Ovary (tissue), 9 donors: ENCODE results near the gene RIPOR3. TPM values are rescaled to one million over a fixed set of nuclear protein-coding genes. Genes with fewer than 3 reads are reported as not detected.

Source experiments
- DNase-seq, 5 donors: peaks; one replicate each; pipeline ENCODE4 v3.0.0-alpha.2; 2019 to 2020
- H3K27ac ChIP-seq, 2 donors: fragments of 200-600 bp; one replicate each; pipeline versions ENCODE4 v1.5.1 to v1.8.0; 2019 to 2022
- H3K27me3 ChIP-seq: fragments of 200-600 bp; one replicate; pipeline ENCODE4 v1.8.0; 2022
- H3K36me3 ChIP-seq: fragments of 200-600 bp; sonication (generic); one replicate; pipeline ENCODE4 v1.5.1; 2019
- H3K4me1 ChIP-seq: one replicate; pipeline ENCODE4 v1.8.1; 2013; ENCODE audit warnings: mild to moderate bottlenecking, moderate library complexity; ENCODE audit not compliant: insufficient read depth
- H3K4me3 ChIP-seq: fragments of 200-600 bp; sonication (generic); one replicate; pipeline ENCODE4 v1.5.1; 2017
- H3K9me3 ChIP-seq, 2 donors: fragments of 200-600 bp in 1 of 2; sonication (generic) in 1 of 2; one replicate each; pipeline versions ENCODE4 v1.5.1 to v1.8.1; 2013 to 2019; ENCODE audit warnings: mild to moderate bottlenecking in 1 of 2, moderate library complexity in 1 of 2
- EP300 ChIP-seq: sonication (generic); formaldehyde crosslinking; IDR thresholded peaks from one replicate; pipeline ENCODE4 v1.6.1; 2017; ENCODE audit warnings: antibody characterized with exemption
- POLR2A ChIP-seq: fragments of 450-650 bp; IDR thresholded peaks from one replicate; pipeline ENCODE4 v1.6.1; 2017; ENCODE audit warnings: antibody characterized with exemption, mild to moderate bottlenecking, moderate library complexity
- WGBS, 3 donors: extraction: QIAGEN DNeasy Blood & Tissue Kit in 1 of 3; methylation state at CpG; one replicate each; pipeline versions ENCODE4 v1.1.5 to v1.1.7; 2013 to 2017; 5-methylcytosine and 5-hydroxymethylcytosine counted together
- intact Hi-C, 4 donors: fragments of 100-400 bp; cut with DNase I; formaldehyde crosslinking; loops; one replicate each; pipeline versions ENCODE4 v1.11.0 to v1.15.1; 2022 to 2023
- polyA plus RNA-seq, 2 donors: library from polyadenylated mRNA; stranded (reverse); fragments of 200-250 nt in 1 of 2; fragments of 350-450 nt in 1 of 2; fragmentation: Illumina TruSeq in 1 of 2; extraction: RNeasy Lipid Tissue Mini Kit (QIAGEN cat#74804) in 1 of 2; gene quantifications; one replicate each; pipeline ENCODE4 v1.2.3, GENCODE V29; 2013 to 2014
- total RNA-seq, 7 donors: library from RNA; depleted of rRNA in 2 of 7; stranded (reverse); fragments of >200 nt in 2 of 7; fragmentation: NEBNext Ultra II Directional in 3 of 7; extraction: Animal tissue kit (Norgen Biotek cat#: 25700) in 3 of 7; gene quantifications; one replicate each; pipeline versions ENCODE4 v1.1.0 to v1.2.4, GENCODE V29; 2016 to 2023
- TF ChIP-seq, protein P1 (sequence below), 3 donors: fragments of 450-650 bp in 2 of 3; fragments of 200-600 bp in 1 of 3; IDR thresholded peaks; one replicate each; pipeline versions ENCODE4 v1.5.1 to v1.8.0; 2016 to 2022; ENCODE audit warnings: antibody characterized with exemption in 3 of 3, mild to moderate bottlenecking in 1 of 3
- donor health status: DM: no; HTN: no; CAD: no; lungs with moderate emphysema.
- donor health status: DM: no; HTN: no; CAD: no.
- donor health status: Bipolar disorder and iron deficiency.
- donor health status: DM: yes; HTN: yes; CAD: no.
- donor health status: DM: no; HTN: no; CAD: no.
- donor health status: DM: yes; HTN: yes; CAD: no.

Gene RIPOR3
- total and polyA plus RNA-seq, 9 donors = 1.3 to 22.7 (median 8.0) TPM

DNA sequence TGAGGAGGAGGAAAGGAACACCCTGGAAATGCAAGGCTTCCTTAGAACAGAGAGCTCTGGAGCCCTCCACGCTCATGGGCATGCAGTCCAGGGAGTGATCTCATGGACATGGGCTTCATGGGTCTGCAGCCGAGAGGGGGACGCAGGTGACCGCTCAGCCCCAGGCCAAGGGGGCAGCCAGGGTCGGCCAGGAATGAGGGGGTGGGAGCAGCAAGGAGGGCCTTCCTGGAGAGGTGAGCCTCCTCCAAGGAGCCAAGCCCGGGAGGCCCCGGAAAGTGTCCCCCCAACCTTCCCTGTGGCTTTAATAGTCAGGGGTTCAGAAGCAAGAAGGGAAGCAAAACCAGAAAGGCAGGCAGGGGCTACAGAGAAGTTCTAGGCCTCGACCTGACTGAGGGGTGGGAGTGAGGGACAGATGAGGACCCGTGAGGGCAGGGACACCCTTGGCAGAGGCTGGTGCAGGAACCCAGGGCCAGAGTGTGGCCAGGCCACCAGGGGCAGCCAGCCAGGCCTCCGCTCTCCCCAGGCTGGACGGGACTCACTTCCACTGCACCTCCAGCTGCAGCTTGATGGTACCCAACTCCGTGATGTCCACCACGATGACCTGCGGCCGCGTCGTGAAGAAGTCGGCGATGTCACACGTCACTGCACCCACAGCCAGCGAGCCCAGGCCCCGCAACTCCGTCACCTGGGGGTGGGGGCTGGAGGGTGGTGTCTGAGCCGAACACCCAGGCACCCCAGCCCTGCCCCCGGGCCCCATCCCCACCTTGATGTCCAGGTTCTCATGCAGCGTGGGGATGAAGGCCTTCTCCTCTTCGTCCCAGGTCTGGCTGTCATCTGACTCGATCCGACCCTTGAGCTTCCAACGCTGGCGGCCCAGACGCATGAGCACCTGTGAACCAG is 83.2 kb downstream of the RIPOR3 start:
- Histone ChIP-seq H3K27me3 (no peaks in the 10 kb centered on the region), H3K4me1 (peaks cover 2% of the 10 kb centered on the region), H3K27ac (no peak overlapping the region), H3K36me3 (no peaks in the 10 kb centered on the region), H3K9me3 (no peaks in the 10 kb centered on the region), H3K4me3 (no peak overlapping the region)
- TF ChIP-seq EP300 (no peak), POLR2A (no peak)
- TF ChIP-seq, protein P1, sequence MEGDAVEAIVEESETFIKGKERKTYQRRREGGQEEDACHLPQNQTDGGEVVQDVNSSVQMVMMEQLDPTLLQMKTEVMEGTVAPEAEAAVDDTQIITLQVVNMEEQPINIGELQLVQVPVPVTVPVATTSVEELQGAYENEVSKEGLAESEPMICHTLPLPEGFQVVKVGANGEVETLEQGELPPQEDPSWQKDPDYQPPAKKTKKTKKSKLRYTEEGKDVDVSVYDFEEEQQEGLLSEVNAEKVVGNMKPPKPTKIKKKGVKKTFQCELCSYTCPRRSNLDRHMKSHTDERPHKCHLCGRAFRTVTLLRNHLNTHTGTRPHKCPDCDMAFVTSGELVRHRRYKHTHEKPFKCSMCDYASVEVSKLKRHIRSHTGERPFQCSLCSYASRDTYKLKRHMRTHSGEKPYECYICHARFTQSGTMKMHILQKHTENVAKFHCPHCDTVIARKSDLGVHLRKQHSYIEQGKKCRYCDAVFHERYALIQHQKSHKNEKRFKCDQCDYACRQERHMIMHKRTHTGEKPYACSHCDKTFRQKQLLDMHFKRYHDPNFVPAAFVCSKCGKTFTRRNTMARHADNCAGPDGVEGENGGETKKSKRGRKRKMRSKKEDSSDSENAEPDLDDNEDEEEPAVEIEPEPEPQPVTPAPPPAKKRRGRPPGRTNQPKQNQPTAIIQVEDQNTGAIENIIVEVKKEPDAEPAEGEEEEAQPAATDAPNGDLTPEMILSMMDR (IDR thresholded peaks at IDR 0.05) = no peak
- 90 to 91% (median 91%) methylated on average over 30 to 32 of the region's 32 CpGs for WGBS, 3 donors
- intact Hi-C loops = no loop called here
- DNase-seq = no peak

DNA sequence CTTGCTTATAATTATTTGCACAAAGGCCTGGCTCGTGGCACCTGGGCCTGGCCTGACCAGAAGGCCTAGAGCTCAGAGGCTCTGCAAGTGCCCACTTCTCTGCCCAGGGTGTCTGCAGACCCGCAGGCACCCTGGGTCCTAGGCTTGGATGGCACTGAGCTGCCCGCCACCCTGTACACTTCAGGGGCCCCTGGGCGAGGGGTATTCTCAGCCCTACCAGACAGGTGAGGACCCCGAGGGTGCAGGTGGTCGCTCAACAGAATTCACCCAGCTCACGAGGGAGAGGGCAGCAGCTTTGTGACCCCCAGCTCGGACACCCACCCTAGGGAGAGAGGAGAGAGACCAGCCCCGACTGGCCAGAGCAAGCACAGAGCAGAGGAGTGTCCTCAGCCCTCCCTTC is 83.9 kb downstream of the RIPOR3 start:
- WGBS, 3 donors = 86 to 91% (median 91%) methylated on average over 9 of the region's 9 CpGs
- Histone ChIP-seq H3K27ac (no peak overlapping the region), H3K4me3 (no peak overlapping the region), H3K27me3 (no peaks in the 10 kb centered on the region), H3K9me3 (no peaks in the 10 kb centered on the region), H3K36me3 (no peaks in the 10 kb centered on the region), H3K4me1 (peaks cover 2% of the 10 kb centered on the region)
- intact Hi-C loops = no loop called here
- TF ChIP-seq, protein P1 (IDR thresholded peaks at IDR 0.05) = no peak
- TF ChIP-seq POLR2A (no peak), EP300 (no peak)
- DNase-seq = no peak

DNA sequence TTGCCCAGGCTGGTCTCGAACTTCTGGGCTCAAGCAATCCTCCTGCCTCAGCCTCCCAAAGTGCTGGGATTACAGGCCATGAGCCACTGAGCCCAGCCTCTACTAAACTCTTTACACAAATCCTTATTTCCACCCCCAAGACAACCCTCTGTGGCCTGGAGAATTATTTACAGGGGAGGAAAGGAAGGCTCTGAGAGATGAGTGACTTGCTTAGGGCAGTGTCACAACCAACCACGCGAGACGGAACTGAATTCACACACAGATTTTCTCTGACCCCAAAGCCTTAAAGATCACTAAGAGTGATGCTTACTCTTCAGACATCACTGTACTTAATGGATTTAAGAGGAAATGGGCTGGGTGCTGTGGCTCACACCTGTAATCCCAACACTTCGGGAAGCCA is 86.2 kb downstream of the RIPOR3 start:
- H3K36me3 ChIP-seq = no peaks in the 10 kb centered on the region
- WGBS, 3 donors = 93 to 96% (median 95%) methylated on average over 5 of the region's 5 CpGs
- DNase-seq = no peak
- no peak overlapping the region for H3K4me3 ChIP-seq
- H3K27ac ChIP-seq = no peak overlapping the region
- H3K4me1 ChIP-seq = no peaks in the 10 kb centered on the region
- intact Hi-C loops = no loop called here
- no peak for TF ChIP-seq POLR2A
- TF ChIP-seq, protein P1 (IDR thresholded peaks at IDR 0.05) = no peak
- TF ChIP-seq EP300 = no peak
- H3K9me3 ChIP-seq = no peaks in the 10 kb centered on the region
- no peaks in the 10 kb centered on the region for H3K27me3 ChIP-seq

DNA sequence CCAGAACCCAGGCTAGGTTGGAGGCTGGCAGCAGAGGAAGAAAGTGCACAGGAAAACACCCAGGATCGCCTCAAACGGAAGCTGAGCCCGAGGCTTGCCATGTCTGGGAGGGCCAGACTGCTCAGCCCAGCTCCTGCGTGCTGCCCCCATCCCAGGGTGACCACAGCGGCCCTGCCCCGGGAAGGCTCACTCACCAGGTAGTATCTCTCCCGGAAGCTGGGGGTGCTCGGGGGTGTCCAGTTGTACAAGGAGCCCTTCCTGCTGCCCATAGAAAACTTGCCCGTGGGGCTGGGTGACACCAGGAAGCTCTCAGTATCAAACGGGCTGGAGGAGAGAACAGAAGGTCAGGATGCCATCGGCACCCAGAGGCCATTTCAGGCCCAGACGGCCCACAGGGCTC is 86.9 kb downstream of the RIPOR3 start:
- Histone ChIP-seq H3K4me1 (no peaks in the 10 kb centered on the region), H3K27ac (no peak overlapping the region), H3K27me3 (no peaks in the 10 kb centered on the region), H3K9me3 (no peaks in the 10 kb centered on the region), H3K4me3 (no peak overlapping the region), H3K36me3 (no peaks in the 10 kb centered on the region)
- intact Hi-C loops = no loop called here
- WGBS, 3 donors = 88 to 92% (median 89%) methylated on average over 12 of the region's 12 CpGs
- TF ChIP-seq, protein P1 (IDR thresholded peaks at IDR 0.05) = no peak
- no peak for DNase-seq
